Dermis microvascular lymphatic vessel endothelial cell (primary cell): Measurements from ENCODE around the gene KCNK17. TPM values are rescaled to one million over a fixed set of nuclear protein-coding genes. Genes with fewer than 3 reads are reported as not detected.

Source experiments
- DNase-seq, 2 donors: peaks; one replicate each; pipeline versions ENCODE4 v3.0.0 to v3.0.0-alpha.2; 2010; ENCODE audit warnings: low read depth in 2 of 2
- total RNA-seq: library from RNA; depleted of rRNA; stranded (reverse); fragments of >200 nt; gene quantifications from 2 replicates; pipeline ENCODE4 v1.2.1, GENCODE V29; 2014

The KCNK17 gene, protein sequence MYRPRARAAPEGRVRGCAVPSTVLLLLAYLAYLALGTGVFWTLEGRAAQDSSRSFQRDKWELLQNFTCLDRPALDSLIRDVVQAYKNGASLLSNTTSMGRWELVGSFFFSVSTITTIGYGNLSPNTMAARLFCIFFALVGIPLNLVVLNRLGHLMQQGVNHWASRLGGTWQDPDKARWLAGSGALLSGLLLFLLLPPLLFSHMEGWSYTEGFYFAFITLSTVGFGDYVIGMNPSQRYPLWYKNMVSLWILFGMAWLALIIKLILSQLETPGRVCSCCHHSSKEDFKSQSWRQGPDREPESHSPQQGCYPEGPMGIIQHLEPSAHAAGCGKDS
- total RNA-seq = not detected in 2 replicates

GRCh38 chr6:39314273-39314795, at the start of gene KCNK17:
TSS of gene KCNK17 (minus strand) at chr6:39314419. CDS start at chr6:39314320, 99 bp downstream.
- DNase-seq = no peak

- DNase-seq = no peak
These were observed 49.1 kb upstream of the KCNK17 start for GRCh38 chr6:39363280-39363679.

DNA sequence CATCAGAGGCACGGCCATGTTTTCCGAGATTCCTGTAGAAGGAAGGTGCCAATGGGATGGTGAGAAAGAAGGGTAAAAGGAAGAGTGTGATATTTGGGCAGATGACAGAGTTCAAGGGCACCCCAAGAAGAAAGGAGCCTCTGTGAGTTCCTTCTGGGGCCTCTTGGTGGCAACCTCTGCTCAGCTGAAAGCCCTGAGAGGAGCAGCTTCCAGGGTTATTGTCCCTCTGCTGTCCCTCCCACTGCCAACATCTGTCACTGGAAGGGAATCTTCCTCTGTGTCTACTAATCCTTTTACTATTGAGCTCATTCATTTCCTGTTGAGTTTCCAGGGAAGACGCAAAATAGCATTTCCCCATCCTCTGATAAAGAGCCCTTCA, 48.3 kb upstream of the KCNK17 start:
- no peak for DNase-seq

DNA sequence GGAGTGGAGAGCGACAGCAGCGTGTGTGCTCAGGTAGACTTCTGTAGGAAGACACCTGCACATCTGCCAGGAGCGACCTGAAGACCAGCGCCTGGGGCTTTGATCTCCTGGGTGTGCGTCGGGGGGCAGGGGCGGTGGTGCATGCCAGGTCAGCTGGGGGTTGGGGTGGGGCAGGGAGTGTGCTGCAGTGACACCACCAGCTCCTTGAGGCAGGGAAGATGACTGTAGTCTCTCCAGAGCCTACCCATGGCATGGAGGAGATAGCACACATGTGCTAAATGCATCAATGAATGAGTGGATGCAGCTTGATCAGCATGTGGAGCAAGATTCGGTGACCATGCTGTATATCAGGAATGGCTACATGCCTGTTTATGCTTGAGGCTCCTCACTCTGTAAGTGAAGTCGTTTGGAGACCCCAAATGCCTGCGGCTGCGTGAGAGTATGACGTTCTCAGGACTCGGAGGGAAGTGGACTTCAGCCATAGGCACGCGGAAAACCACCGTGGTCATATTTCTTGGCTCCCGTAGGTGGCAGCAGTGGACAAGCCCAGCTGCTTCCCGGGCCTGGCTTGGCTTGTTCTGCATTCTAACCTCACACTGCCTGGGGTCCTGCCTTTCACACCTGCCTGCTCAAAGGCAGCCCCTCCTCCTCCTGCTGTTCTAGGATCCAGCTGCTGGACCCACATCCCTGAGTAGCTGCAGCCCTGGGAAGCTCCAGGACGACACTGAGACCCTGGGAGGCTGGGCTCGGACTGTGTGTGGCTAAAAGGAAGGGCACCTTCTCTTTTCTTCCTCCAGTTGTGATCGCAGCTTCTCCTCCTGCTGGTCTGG, 47.7 kb upstream of the KCNK17 start:
- peak; percentile 29 to 64 for DNase-seq

- no peak for DNase-seq
These were observed 46.2 kb upstream of the KCNK17 start for GRCh38 chr6:39360378-39360777.

DNA sequence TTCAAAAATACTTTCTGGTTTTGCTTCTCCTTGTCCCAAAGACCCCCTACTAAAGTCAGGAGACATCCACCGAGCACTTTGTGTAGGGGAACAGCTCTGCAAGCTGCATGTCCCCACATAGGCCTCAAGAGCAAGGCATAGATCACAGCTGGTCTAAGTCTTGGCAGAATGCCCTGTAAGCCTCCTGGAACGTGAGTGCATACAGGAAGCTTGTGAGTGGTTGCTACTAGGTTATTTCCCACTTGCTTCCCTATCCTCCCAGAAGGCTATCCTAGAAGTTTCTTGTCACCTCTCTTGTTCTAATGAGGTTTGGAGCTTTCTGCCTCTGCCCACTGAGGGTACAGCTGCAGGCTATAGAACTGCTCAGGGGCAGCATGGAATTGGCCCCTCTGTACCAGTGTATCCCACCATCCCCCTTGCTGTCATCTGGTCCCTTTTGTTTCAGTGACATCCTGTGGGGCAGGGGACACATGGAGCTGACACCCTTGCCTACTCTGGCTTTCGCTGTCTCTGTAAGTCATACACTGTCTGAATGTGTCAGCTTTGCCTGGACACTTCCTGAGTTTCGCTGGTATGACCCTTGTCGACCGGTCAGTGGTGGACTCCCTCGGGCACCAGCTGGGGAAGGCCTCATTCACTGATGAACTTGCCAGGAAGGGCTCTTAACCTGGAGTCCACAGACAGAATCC, 43.9 kb upstream of the KCNK17 start:
- peak; percentile 32 to 81 for DNase-seq

- DNase-seq = no peak
These were observed 39.6 kb upstream of the KCNK17 start for GRCh38 chr6:39353698-39354315.

- no peak for DNase-seq
These were observed 36.7 kb upstream of the KCNK17 start for GRCh38 chr6:39350723-39351505.

DNA sequence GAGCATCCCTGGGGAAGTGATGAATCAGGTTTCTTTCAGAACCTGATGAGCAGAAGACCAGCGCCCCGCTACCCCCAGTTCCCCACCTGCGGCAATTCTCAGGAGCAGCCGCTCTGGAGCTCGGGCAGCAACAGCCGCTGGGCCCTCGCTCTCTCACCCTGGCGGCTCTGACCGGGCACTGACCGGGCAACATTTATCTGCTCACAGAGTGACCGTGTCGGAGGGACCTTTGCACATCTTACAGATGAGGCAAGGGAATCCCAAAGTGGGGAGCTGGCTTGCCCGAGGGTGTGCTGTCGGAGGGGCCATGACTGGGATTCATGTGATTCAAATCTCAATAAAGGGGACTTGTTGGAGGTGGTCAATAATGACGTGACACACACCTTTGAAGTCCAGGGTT, 34.5 kb upstream of the KCNK17 start:
- no peak for DNase-seq

DNA sequence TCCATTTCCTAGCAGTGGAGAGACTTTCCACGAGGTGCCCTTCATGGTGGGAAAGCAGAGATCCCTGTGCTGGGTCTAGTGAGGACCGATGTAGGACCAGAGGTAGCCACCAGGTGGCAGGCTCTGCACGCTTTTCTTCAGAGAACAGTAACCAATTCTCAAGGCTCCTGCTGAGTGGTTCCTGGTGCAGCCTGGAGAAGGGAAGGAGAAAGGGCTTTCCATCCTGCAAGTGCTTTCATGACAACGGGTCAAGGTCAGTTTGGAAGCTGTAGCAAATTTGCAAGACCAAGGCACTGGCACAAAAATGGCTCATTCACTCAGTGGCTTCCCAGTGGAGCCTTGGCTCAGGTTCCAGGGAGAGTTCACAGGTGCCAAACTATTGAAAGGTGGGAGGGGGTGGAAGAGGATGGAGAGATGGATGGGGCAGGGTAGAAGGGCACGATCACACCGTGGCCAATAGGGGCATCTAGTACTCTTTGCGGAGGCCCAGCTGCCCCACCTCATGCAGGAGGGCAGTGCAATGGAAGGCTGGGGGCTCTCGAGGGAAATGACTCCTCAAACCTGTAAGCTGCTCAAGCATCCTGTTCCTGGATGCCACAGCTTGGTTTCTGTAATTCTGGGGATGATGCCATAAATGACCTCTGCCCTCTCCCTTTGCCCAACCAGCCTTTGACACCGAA, 33.8 kb upstream of the KCNK17 start:
- DNase-seq = peak; percentile 14 to 56

DNA sequence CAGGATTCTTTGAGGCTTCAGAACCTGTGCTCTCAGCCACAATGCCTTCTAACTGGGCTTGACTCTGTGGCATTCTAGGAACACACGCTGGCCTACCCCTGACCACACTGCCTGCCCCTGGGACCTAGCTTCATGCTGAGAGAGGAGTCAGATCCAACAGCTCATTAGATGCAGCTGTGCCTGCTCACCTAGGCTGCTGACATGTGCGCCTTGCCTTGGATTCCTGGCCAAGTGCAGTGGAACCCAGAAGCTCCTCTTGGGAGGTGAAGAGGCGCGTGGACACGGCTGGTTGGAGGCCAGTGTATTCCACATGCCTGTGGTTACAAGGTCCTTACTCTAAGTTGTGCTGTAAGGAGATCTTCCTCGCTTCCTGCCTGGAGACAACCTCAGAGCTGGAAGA, 33.0 kb upstream of the KCNK17 start:
- DNase-seq = no peak

DNA sequence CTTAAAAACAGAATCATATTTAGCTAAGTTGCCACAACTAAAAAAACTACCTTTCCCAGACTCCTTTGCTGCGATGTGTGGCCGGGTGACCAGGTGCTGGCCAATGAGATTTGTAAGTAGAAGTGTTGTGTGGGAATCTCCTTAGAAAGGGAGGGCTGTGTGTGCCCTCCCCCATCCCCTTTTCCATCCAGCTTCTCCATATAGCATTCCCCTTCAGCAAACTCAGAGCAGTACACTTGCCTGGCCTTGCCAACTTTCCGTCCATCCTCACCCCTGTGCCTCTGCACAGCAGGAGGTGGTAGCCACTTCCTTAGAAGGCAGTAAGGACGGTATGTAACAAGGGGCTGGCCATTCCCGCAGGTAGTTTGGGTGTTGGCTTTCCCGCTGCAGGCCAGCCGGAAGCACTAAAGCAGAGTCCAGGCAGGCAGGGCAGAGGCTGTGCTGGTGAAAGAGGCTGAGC, 30.6 kb upstream of the KCNK17 start:
- DNase-seq = no peak

- no peak for DNase-seq
These were observed 29.2 kb upstream of the KCNK17 start for GRCh38 chr6:39343396-39343870.

DNA sequence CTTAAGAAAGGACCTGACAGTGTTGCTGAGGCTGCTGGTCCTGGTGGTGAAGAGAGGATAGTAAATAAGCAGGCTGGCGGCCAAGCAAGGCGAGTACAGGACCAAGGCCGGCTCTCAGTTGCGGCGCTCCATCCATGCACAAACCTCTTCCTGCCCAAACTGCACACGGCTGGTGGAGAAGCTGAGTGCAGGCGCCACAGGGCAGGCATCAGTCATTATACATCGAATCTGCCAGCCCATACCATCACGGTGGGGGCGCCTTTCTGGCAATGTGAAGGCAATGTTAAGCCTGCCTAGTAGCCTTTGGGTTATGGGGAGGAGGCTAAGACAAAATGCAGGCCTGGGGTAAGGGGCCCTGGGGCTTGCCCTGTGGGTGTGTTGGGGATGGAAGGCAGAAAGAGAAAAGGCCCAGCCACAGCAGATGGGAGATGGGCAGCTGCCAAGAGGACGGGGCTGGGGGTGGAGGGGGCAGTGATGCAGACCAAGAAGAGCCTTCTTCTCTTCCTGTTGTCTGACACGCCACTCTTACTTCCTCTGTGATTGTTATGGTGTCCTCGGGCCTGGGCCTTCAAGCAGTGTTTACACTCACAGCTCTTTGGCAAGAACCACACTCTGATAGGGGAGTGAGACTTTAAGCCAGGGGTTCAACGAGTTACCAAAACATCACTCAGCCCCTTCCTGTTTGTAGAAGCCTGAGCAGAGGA, 28.6 kb upstream of the KCNK17 start:
- DNase-seq = no peak

DNA sequence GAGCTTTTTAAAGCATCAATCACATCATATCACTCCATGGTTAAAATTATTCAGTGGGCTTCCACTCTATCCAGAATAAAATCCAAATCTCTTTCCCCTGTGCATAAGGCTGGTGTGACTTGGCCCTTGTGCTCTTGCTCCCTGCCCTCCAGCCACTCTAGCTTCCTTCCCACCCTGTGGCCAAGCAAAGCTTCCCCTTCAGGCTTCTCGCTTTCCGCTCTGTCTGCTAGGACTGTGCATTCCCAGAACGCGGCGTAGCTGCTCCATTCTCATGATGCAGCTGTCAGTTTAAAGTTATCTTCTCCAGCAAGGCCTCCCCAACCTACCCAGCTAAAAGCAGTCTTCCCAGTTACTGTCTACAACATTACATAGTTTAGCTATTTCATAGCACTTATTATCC, 27.7 kb upstream of the KCNK17 start:
- no peak for DNase-seq

- no peak for DNase-seq
These were observed 27.1 kb upstream of the KCNK17 start for GRCh38 chr6:39341352-39341751.

DNA sequence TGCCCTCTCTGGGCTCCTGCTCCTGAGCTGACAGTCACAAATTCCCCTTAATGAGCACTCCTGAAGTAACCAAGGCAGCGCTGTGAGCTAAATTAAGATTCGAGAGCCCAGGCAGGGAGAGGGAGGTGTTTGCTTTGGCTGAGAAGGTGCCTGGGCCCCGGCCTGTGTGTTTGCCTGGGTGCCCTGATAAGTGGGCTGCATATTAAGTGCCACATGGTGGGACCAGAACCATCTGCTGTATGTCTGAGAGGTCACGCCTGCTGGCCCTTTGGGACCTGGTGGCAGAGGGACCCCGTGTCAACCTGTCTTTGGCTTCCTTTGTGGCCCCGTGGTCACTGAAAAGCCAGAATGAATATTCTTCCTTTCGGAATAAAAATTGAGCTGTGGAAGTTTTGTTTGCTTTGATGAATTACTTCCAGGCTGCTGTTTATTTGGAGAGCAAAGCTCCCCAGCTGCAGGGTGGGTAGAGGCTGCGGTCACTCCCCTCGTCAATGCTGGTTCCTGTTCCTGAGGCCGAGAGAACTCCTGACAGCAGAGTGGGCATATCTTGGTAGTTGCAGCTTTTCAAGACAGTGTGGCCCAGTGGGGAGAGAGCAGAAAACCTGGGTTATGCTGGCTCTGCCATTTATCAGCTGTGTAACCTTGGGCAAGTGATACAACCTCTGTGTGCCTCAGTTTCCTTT, 25.8 kb upstream of the KCNK17 start:
- no peak for DNase-seq

- DNase-seq = no peak
These were observed 25.1 kb upstream of the KCNK17 start for GRCh38 chr6:39339096-39339867.
